K562 (cell line): ENCODE results near the gene TRIM43.
"Not testable (repeated sequence)": the region's sequence is repeated elsewhere in the genome, so short reads cannot be mapped to it uniquely, and the experiment has no call there.

ENCODE experiments used
- CBX5 ChIP-seq: IDR thresholded peaks from 2 replicates; pipeline ENCODE4 v1.6.1; 2014; ENCODE audit warnings: low read depth, borderline replicate concordance
- CHD2 ChIP-seq: IDR thresholded peaks from 2 replicates; pipeline ENCODE4 v1.6.1; 2011; ENCODE audit warnings: low read depth, low read length

- TF ChIP-seq CBX5, CHD2: not testable (repeated sequence)
These were observed 21.2 kb downstream of the TRIM43 start for GRCh38 chr2:95613048-95613447.
